ENCODE measurements around the gene ZNF764. TPM values are rescaled to one million over a fixed set of nuclear protein-coding genes. Genes with fewer than 3 reads are reported as not detected.

The ZNF764 gene
- total and polyA plus RNA-seq, 7 experiments from 2014 or later: 4.5 to 20.9 (median 18.1) TPM

DNA sequence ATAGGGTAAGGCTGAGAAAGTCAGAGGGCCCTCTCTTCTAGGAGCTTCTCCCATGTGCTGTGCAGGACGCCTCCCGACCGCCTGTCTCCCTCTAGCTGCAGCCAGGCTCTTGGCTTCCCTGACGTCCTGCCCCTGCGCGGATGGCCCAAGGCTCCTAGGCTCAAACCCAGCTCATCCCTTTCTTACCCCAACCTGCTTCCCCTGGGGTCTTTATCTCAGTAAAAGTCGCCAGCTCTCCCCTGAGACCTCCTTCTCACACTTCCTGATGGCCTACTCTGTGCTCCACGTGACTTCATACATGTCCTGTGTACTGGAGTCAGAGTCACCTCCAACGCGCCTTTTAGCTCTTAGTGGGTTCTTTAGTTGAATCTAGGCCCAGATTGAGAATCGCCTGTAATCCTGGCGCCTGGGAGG, 22.4 kb downstream of the ZNF764 start:
- CTCF ChIA-PET: interaction anchor here (0.5 to 3.0 kb wide), 28 partner anchors 8 to 158 kb away, joined by 3 to 37 read pairs (median 4); partner anchors contain the start of genes DCTPP1, SEPHS2, SEPTIN1 and ZNF688

DNA sequence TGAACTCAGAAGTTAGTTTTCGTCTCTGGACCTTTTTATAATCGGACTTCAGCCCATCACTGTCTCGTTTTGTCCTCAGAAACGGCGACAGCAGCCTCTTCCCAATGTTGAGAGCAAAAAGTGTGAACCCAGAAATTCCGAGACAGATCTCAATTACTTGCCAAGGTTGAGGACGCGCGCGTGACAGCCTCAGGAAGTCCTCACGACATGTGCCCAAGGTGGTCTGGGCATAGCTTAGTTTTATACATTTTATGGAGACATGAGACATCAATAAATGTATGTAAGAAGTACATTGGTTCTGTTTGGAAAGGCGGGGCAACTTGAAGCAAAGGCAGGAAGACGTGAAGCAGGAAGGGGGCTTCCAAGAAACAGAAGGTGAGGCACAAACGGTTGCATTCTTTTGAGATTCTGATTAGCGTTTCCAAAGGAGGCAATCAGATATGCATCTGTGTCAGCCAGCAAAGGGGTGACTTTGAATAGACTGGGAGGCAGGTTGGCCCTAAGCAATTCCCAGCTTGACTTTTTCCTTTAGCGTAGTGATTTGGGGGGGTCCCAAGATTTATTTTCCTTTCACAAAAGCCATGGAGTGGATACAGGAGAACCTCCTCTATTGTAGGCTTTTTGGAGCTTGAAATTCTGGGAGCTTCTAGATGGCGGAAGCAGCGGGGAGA, 22.9 kb downstream of the ZNF764 start:
- Mint-ChIP-seq H3K27me3 (no peaks in the 10 kb centered on the region), H3K36me3 (peaks cover 0 to 9% (median 0%) of the 10 kb centered on the region in 5 donors), H3K9me3 (peaks cover 0 to 1% (median 0%) of the 10 kb centered on the region in 11 donors), H3K4me3 (peak overlapping the region; percentile 91 to 100 (median 96)), H3K4me1 (peaks cover 14 to 47% (median 37%) of the 10 kb centered on the region in 7 donors), H3K27ac (peak overlapping the region; percentile 94 to 99 (median 98))
- Histone ChIP-seq H3K36me3 (ENCODE audit: control insufficient read depth in 2 of 3, insufficient read depth in 3 of 3, low read length in 3 of 3) (peaks cover 0 to 20% (median 0%) of the 10 kb centered on the region in 3 experiments), H3K4me3 (ENCODE audit: low read length) (peak overlapping the region; percentile 60), H3K27ac (ENCODE audit: low read depth, low read length) (peak overlapping the region; percentile 98), H3K4me1 (ENCODE audit: control insufficient read depth in 2 of 2, insufficient read depth in 2 of 2, low read length in 2 of 2) (peaks cover 8 to 9% of the 10 kb centered on the region in 2 donors), H3K9me3 (ENCODE audit: control insufficient read depth in 2 of 3, low read length in 3 of 3) (no peaks in the 10 kb centered on the region), H3K27me3 (ENCODE audit: control insufficient read depth in 2 of 2, insufficient read depth in 2 of 2, low read length in 2 of 2) (no peaks in the 10 kb centered on the region)
- ChIA-PET POLR2A (interaction anchor here (0.7 to 4.5 kb wide), 35 partner anchors 8 to 352 kb away, joined by 3 to 159 read pairs (median 5); partner anchors contain the start of genes CORO1A, DCTPP1, FBRS and PRR14), CTCF (interaction anchor here (0.5 to 3.0 kb wide), 28 partner anchors 9 to 158 kb away, joined by 3 to 37 read pairs (median 4); partner anchors contain the start of genes DCTPP1, SEPHS2, SEPTIN1 and ZNF688)
- intact Hi-C loops (cut with micrococcal nuclease): loop anchor here (1.0 to 2.0 kb wide), 15 partner anchors 8 to 163 kb away; partner anchors contain the start of genes DCTPP1 (in 2 of the 2), FBRS (in 2 of the 2), PRR14 (in 2 of the 2) and ZNF764 (in 2 of the 2)
- peak; percentile 29 for ATAC-seq
- DNase-seq: peak in 1 of 9 donors; percentile 63

More for the DNA sequence above, 22.4 kb downstream of the ZNF764 start:
- Histone ChIP-seq H3K27ac (ENCODE audit: low read depth, low read length) (peak overlapping the region; percentile 98), H3K27me3 (ENCODE audit: control insufficient read depth in 2 of 2, insufficient read depth in 2 of 2, low read length in 2 of 2) (no peaks in the 10 kb centered on the region), H3K4me3 (ENCODE audit: low read length) (peak overlapping the region; percentile 60), H3K9me3 (ENCODE audit: control insufficient read depth in 2 of 3, low read length in 3 of 3) (no peaks in the 10 kb centered on the region), H3K36me3 (ENCODE audit: control insufficient read depth in 2 of 3, insufficient read depth in 3 of 3, low read length in 3 of 3) (peaks cover 0 to 19% (median 0%) of the 10 kb centered on the region in 3 experiments), H3K4me1 (ENCODE audit: control insufficient read depth in 2 of 2, insufficient read depth in 2 of 2, low read length in 2 of 2) (peaks cover 8 to 9% of the 10 kb centered on the region in 2 donors)
- Mint-ChIP-seq H3K27me3 (no peaks in the 10 kb centered on the region), H3K9me3 (peaks cover 0 to 1% (median 0%) of the 10 kb centered on the region in 11 donors), H3K36me3 (peaks cover 0 to 9% (median 0%) of the 10 kb centered on the region in 5 donors), H3K27ac (peak overlapping the region; percentile 94 to 99 (median 98)), H3K4me3 (peak overlapping the region; percentile 91 to 100 (median 96)), H3K4me1 (peaks cover 14 to 42% (median 35%) of the 10 kb centered on the region in 7 donors)
- intact Hi-C loops (cut with micrococcal nuclease): loop anchor here (1.0 to 2.0 kb wide), 15 partner anchors 8 to 163 kb away; partner anchors contain the start of genes DCTPP1 (in 2 of the 2), FBRS (in 2 of the 2), PRR14 (in 2 of the 2) and ZNF764 (in 2 of the 2)
- peak in 8 of 9 donors; percentile 45 to 73 (median 54) for DNase-seq
- POLR2A ChIA-PET: interaction anchor here (0.9 to 4.5 kb wide), 30 partner anchors 8 to 352 kb away, joined by 3 to 159 read pairs (median 6); partner anchors contain the start of genes CORO1A, DCTPP1, FBRS and PRR14
- peak; percentile 71 for ATAC-seq

DNA sequence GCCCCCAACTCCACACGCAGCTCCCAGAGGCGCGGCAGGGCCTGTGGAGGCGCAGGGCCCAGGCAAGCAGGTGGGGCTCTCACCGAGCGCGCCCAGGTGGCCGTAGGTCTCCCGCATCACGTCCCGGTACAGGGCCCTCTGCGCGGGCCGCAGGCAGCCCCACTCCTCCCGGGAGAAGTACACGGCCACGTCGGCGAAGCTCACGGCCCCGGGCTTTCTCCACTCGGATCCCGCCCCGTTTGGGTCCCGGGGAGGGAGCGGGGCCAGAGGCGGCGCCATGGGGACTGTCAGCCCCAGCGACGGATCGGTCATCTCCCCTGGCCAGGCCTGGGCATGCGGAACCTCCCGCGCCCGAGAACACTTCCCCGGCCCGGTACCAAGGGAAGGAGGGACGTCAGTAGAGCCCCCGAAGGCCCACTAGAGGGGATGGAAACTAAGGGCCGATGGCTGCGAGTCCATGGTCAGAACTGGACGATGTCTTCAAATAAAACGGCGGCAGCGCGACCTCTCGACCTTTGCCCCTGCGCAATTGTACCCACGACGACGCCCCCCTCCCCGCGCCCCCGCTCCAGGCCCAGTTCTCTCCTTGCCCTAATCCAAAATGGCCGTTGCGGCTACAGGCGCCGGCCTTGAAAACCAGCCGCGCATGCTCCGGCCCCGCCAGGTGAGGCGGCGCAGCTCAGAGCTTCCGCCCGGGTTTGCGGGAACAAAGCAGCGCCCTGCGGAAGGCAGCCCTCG, 23.6 kb downstream of the ZNF764 start, which contains the start of gene ZNF747:
TSS of gene ZNF747 (minus strand) at position 491 of the 738 bp plus-strand sequence. CDS start at position 312, 179 bp downstream.
- Histone ChIP-seq H3K4me1 (ENCODE audit: control insufficient read depth in 2 of 2, insufficient read depth in 2 of 2, low read length in 2 of 2) (peaks cover 8 to 13% of the 10 kb centered on the region in 2 donors), H3K27ac (ENCODE audit: low read depth, low read length) (peak within 1 kb of the TSS; percentile 98), H3K27me3 (ENCODE audit: control insufficient read depth in 2 of 2, insufficient read depth in 2 of 2, low read length in 2 of 2) (no peaks in the 10 kb centered on the region), H3K9me3 (ENCODE audit: control insufficient read depth in 2 of 3, low read length in 3 of 3) (no peaks in the 10 kb centered on the region), H3K4me3 (ENCODE audit: low read length) (peak within 1 kb of the TSS; percentile 60), H3K36me3 (ENCODE audit: control insufficient read depth in 2 of 3, insufficient read depth in 3 of 3, low read length in 3 of 3) (peaks cover 0 to 20% (median 0%) of the 10 kb centered on the region in 3 experiments)
- H3K4me3 Mint-ChIP-seq: peak within 1 kb of the TSS; percentile 91 to 100 (median 96)
- H3K36me3 Mint-ChIP-seq: peaks cover 0 to 9% (median 0%) of the 10 kb centered on the region in 5 donors
- H3K27me3 Mint-ChIP-seq: no peaks in the 10 kb centered on the region
- ChIA-PET POLR2A (interaction anchor here (0.6 to 4.5 kb wide), 29 partner anchors 10 to 362 kb away, joined by 3 to 159 read pairs (median 5); partner anchors contain the start of genes DCTPP1, FBRS, PRR14 and ZNF48), CTCF (interaction anchor here (0.9 to 3.0 kb wide), 17 partner anchors 9 to 133 kb away, joined by 3 to 37 read pairs (median 6); partner anchors contain the start of genes DCTPP1, SEPHS2, ZNF688 and ZNF764)
- ATAC-seq (peak; percentile 87), DNase-seq (peak; percentile 84 to 92 (median 89))
- intact Hi-C loops (cut with micrococcal nuclease): loop anchor here (1.0 to 2.0 kb wide), 17 partner anchors 7 to 164 kb away; partner anchors contain the start of genes DCTPP1 (in 2 of the 2), FBRS (in 2 of the 2), PRR14 (in 2 of the 2) and SEPHS2 (in 2 of the 2)
- peaks cover 14 to 53% (median 43%) of the 10 kb centered on the region in 7 donors for H3K4me1 Mint-ChIP-seq
- H3K9me3 Mint-ChIP-seq: peaks cover 0 to 1% (median 0%) of the 10 kb centered on the region in 11 donors
- peak within 1 kb of the TSS; percentile 94 to 99 (median 98) for H3K27ac Mint-ChIP-seq

DNA sequence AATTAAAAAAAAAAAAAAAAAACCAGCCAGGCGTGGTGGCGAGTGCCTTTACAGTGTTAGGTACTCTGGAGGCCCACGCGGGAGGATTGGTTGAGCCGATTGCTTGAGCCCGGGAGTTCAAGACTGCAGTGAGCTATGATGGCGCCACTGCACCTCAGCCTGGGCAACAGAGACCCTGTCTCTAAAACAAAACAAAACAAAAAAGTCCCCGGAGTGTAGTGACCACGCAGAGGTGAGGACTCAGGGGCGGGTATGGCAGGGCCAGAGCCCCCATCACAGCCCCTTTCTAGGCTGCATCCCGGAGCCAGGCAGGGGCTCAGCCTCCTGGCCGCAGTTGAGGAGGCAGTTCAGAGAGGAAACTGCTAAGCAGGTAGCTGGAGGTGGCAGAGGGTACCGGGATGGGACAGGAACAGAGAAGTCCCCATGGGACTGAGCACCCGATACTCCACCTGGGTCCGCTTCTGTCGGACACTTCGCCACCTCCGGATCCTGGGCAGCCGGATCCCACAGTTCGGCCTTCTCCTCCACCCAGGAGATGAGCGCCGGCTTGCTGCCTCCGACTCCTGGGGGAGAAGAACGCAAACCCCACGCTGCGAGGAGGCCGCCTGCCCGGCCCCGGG, 24.3 kb downstream of the ZNF764 start:
- Mint-ChIP-seq H3K4me3 (peak overlapping the region; percentile 82 to 100 (median 94)), H3K27ac (peak overlapping the region; percentile 76 to 99 (median 93)), H3K9me3 (peaks cover 0 to 1% (median 0%) of the 10 kb centered on the region in 11 donors), H3K27me3 (no peaks in the 10 kb centered on the region), H3K4me1 (peaks cover 14 to 58% (median 44%) of the 10 kb centered on the region in 7 donors), H3K36me3 (peaks cover 0 to 9% (median 0%) of the 10 kb centered on the region in 5 donors)
- Histone ChIP-seq H3K9me3 (ENCODE audit: control insufficient read depth in 2 of 3, low read length in 3 of 3) (no peaks in the 10 kb centered on the region), H3K4me1 (ENCODE audit: control insufficient read depth in 2 of 2, insufficient read depth in 2 of 2, low read length in 2 of 2) (peaks cover 8 to 13% of the 10 kb centered on the region in 2 donors), H3K36me3 (ENCODE audit: control insufficient read depth in 2 of 3, insufficient read depth in 3 of 3, low read length in 3 of 3) (peaks cover 0 to 20% (median 0%) of the 10 kb centered on the region in 3 experiments), H3K27ac (ENCODE audit: low read depth, low read length) (peak overlapping the region; percentile 98), H3K4me3 (ENCODE audit: low read length) (peak overlapping the region; percentile 60), H3K27me3 (ENCODE audit: control insufficient read depth in 2 of 2, insufficient read depth in 2 of 2, low read length in 2 of 2) (no peaks in the 10 kb centered on the region)
- ChIA-PET CTCF (interaction anchor here (1.0 to 3.0 kb wide), 2 partner anchors 23 to 60 kb away, joined by 3 to 37 read pairs; partner anchors contain the start of gene ZNF764), POLR2A (interaction anchor here (0.6 to 4.5 kb wide), 18 partner anchors 9 to 361 kb away, joined by 3 to 159 read pairs (median 8); partner anchors contain the start of genes DCTPP1, FBRS, PRR14 and ZNF48)
- ATAC-seq (no peak), DNase-seq (peak in 1 of 9 donors; percentile 32)
- intact Hi-C loops (cut with micrococcal nuclease): loop anchor here (1.0 to 2.0 kb wide), 5 partner anchors 38 to 125 kb away; partner anchors contain the start of genes SEPHS2 (in 2 of the 2) and FBRS (in 1 of the 2)

DNA sequence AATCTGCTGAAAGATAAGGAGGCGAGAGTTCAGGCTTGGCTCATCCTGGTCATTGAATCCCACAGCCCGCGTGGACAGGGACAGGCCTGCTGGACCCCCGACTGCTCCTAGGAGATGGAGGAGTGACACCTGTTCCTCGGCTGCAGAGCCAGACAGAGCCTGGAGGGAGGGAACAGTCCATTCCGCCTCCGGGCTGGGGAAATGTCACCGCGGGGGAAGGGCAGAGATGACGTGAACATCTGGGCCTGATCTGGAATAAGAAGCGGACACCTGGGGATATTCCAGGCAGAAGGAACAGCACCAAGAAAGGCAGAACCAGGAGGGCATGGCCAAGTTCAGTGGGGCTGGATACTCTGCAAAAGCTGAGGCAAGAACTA, 25.0 kb downstream of the ZNF764 start:
- Histone ChIP-seq H3K4me1 (ENCODE audit: control insufficient read depth in 2 of 2, insufficient read depth in 2 of 2, low read length in 2 of 2) (peaks cover 8 to 13% of the 10 kb centered on the region in 2 donors), H3K27me3 (ENCODE audit: control insufficient read depth in 2 of 2, insufficient read depth in 2 of 2, low read length in 2 of 2) (no peaks in the 10 kb centered on the region), H3K9me3 (ENCODE audit: control insufficient read depth in 2 of 3, low read length in 3 of 3) (no peaks in the 10 kb centered on the region), H3K27ac (ENCODE audit: low read depth, low read length) (peak overlapping the region; percentile 98), H3K4me3 (ENCODE audit: low read length) (no peak overlapping the region), H3K36me3 (ENCODE audit: control insufficient read depth in 2 of 3, insufficient read depth in 3 of 3, low read length in 3 of 3) (peaks cover 0 to 20% (median 0%) of the 10 kb centered on the region in 3 experiments)
- no peak for ATAC-seq
- no peaks in the 10 kb centered on the region for H3K27me3 Mint-ChIP-seq
- H3K9me3 Mint-ChIP-seq: peaks cover 0 to 1% (median 0%) of the 10 kb centered on the region in 11 donors
- H3K36me3 Mint-ChIP-seq: peaks cover 0 to 9% (median 0%) of the 10 kb centered on the region in 5 donors
- peak overlapping the region; percentile 45 to 97 (median 68) for H3K4me3 Mint-ChIP-seq
- peaks cover 18 to 62% (median 45%) of the 10 kb centered on the region in 7 donors for H3K4me1 Mint-ChIP-seq
- ChIA-PET POLR2A (interaction anchor here (0.5 to 4.5 kb wide), 5 partner anchors 10 to 130 kb away, joined by 3 to 159 read pairs (median 23); partner anchors contain the start of gene ZNF764), CTCF (interaction anchor here (1.0 kb wide), 1 partner anchor 60 kb away, joined by 3 read pairs; no protein-coding TSS in a partner anchor)
- peak overlapping the region; percentile 37 to 99 (median 87) for H3K27ac Mint-ChIP-seq
- no peak for DNase-seq
- intact Hi-C loops (cut with micrococcal nuclease): no loop called here
